ENCODE measurements around the gene JAK3. TPM values are rescaled to one million over a fixed set of nuclear protein-coding genes. Genes with fewer than 3 reads are reported as not detected.
A peak's percentile ranks its signal among the peaks of the same experiment; 100 is the strongest.

Gene JAK3
- total and polyA plus RNA-seq, 2 of the 8 experiments (the other 6 are each of a cell fraction or from before 2014, with no cell fraction given) = 4.0 to 4.7 TPM

DNA sequence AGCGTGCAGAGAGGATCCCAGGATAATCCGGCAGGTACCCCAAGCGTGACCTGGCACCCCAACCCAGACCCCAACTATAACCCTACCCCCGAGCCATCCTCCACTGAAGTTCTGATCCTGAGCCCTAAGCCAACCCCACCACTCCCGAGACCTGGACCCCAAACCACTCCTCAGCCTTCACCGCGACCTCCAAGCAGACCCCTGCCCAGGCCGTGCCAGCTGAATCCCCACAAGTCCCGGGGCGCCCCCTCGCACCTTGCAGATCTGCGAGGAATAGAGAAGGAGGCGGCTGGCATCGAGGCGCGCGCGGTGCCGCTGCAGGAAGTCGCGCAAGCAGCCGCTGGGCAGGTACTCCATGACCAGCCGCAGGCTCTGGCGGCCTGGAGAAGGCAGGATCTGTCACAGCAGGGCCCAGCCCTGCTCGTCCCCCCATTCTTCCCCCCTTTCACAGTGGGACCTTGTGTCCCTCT lies 16.3 kb downstream of the JAK3 start:
- no peaks in the 10 kb centered on the region for H3K79me1 ChIP-seq (ENCODE audit: low read depth, low read length)
- H3K23me2 ChIP-seq (ENCODE audit: low read depth, low read length) = peaks cover 5% of the 10 kb centered on the region; the same call in 1 of the 2 replicates
- no peak for DNase-seq (ENCODE audit: low read depth in 1 of 2, low spot score in 2 of 2)
- peak overlapping the region; percentile 35 for H4K91ac ChIP-seq (replicated peaks; ENCODE audit: insufficient read length, low read length)
- no peak overlapping the region for H2AK5ac ChIP-seq (ENCODE audit: low read depth, low read length)
- H2BK120ac ChIP-seq (replicated peaks; ENCODE audit: low read depth, low read length) = no peak overlapping the region
- no peak overlapping the region; the same call in 1 of the 2 replicates for H2BK12ac ChIP-seq (ENCODE audit: low read depth, low read length)
- no peak overlapping the region for H3K56ac ChIP-seq (replicated peaks; ENCODE audit: insufficient read length, low read depth, low read length)
- no peak overlapping the region for H2BK20ac ChIP-seq (ENCODE audit: low read length)
- no peaks in the 10 kb centered on the region for H3K9me3 ChIP-seq (ENCODE audit: insufficient read depth in 2 of 2, low read depth in 1 of 2, low read length in 1 of 2)
- no peak overlapping the region for H3K4ac ChIP-seq (replicated peaks; ENCODE audit: insufficient read length, low read depth, low read length)
- peak overlapping the region; percentile 85 to 91 for H3K4me2 ChIP-seq (ENCODE audit: insufficient read depth in 1 of 2, low read depth in 2 of 2, low read length in 2 of 2)
- no peak overlapping the region for H3K27ac ChIP-seq (ENCODE audit: low read depth, low read length)
- H3K4me3 ChIP-seq (ENCODE audit: extremely low read depth in 1 of 4, insufficient read depth in 2 of 4, low read depth in 3 of 4, low read length in 4 of 4) = peak overlapping the region; percentile 49 to 74 (median 64)
- no peak overlapping the region for H3K23ac ChIP-seq (ENCODE audit: insufficient read length)
- H4K20me1 ChIP-seq (replicated peaks in 1 of 2; ENCODE audit: control insufficient read depth in 1 of 2, insufficient read depth in 2 of 2, low read length in 2 of 2) = peaks cover 0 to under 1% of the 10 kb centered on the region in 2 experiments
- CTCF ChIA-PET (ENCODE audit: partially characterized antibody) = interaction anchor here (1.5 to 1.8 kb wide), 3 partner anchors 24 to 229 kb away, joined by 5 to 6 read pairs (median 5); no protein-coding TSS in a partner anchor
- H3K4me1 ChIP-seq (replicated peaks in 1 of 4; ENCODE audit: control insufficient read depth in 3 of 4, insufficient read depth in 4 of 4, low read length in 3 of 4) = peaks cover 0 to 15% (median 3%) of the 10 kb centered on the region in 4 experiments; a peak in 6 of 7 replicates
- peak overlapping the region; percentile 92; the same call in 1 of the 2 replicates for H4K8ac ChIP-seq (ENCODE audit: extremely low read depth, insufficient read depth, low read length)
- H3K18ac ChIP-seq (ENCODE audit: extremely low read depth, low read length) = no peak overlapping the region
- FAIRE-seq = no peak
- H4K5ac ChIP-seq (ENCODE audit: insufficient read length, low read depth, low read length) = no peak overlapping the region
- peak overlapping the region; percentile 82 for H2BK15ac ChIP-seq (ENCODE audit: low read length)
- H2AFZ ChIP-seq (ENCODE audit: low read length) = peak overlapping the region; percentile 97; the same call in 1 of the 2 replicates
- POLR2A ChIA-PET (ENCODE audit: partially characterized antibody) = interaction anchor here (0.8 to 4.0 kb wide), 4 partner anchors 11 to 33 kb away, joined by 4 to 29 read pairs (median 12); partner anchors contain the start of gene RPL18A
- no peaks in the 10 kb centered on the region for H3K79me2 ChIP-seq (ENCODE audit: control insufficient read depth in 1 of 2, insufficient read depth in 2 of 2, low read length in 2 of 2)
- H3K14ac ChIP-seq (ENCODE audit: insufficient read length) = no peak overlapping the region
- WGBS, 2 experiments (ENCODE audit: extremely low coverage in 1 of 2, insufficient coverage in 1 of 2, insufficient read length in 1 of 2, insufficient replicate concordance in 2 of 2, low coverage in 1 of 2, low lambda C conversion rate in 2 of 2, missing lambda C conversion rate in 1 of 2) = 53% methylated on average over 24 of the region's 25 CpGs; no CpG with 5 or more reads in 1 of the 2 experiments
- H2BK5ac ChIP-seq (ENCODE audit: low read depth, low read length) = no peak overlapping the region
- peak overlapping the region in 2 of 4 experiments; percentile 20 to 32; a peak in 3 of 7 replicates for H3K9ac ChIP-seq (replicated peaks in 1 of 4; ENCODE audit: extremely low read depth in 1 of 4, low read depth in 3 of 4, low read length in 3 of 4)
- H3K27me3 ChIP-seq (replicated peaks in 1 of 4; ENCODE audit: control insufficient read depth in 3 of 4, extremely low read depth in 1 of 4, insufficient read depth in 3 of 4, low read length in 3 of 4) = no peaks in the 10 kb centered on the region; a peak in 1 of 7 replicates
- H3K36me3 ChIP-seq (ENCODE audit: control insufficient read depth in 2 of 4, insufficient read depth in 4 of 4, low read length in 3 of 4) = no peaks in the 10 kb centered on the region
- TF ChIP-seq ZNF274 (IDR thresholded peaks at IDR 0.05; ENCODE audit: borderline replicate concordance, extremely low read depth, low read length) (no peak), TAF1 (IDR thresholded peaks at IDR 0.05; ENCODE audit: low read depth, low read length) (no peak), POLR2AphosphoS5 (IDR thresholded peaks at IDR 0.05; ENCODE audit: low read depth, low read length) (no peak), POLR2A (IDR thresholded peaks at IDR 0.05; ENCODE audit: control extremely low read depth in 1 of 2, low read depth in 2 of 2, low read length in 2 of 2) (no peak), ASH2L (IDR thresholded peaks at IDR 0.05; ENCODE audit: low read length) (no peak), SRF (IDR thresholded peaks at IDR 0.05; ENCODE audit: low read depth, low read length) (no peak), CBX5 (IDR thresholded peaks at IDR 0.05; ENCODE audit: low read depth, low read length) (no peak), CEBPB (IDR thresholded peaks at IDR 0.05; ENCODE audit: low read depth, low read length) (no peak)

Measured in H1 (cell line).